NOMO-1 treated with dmso at 0.1 percent for 144 hours (cell line): Measurements from ENCODE around the gene SPTBN4.
A peak's percentile ranks its signal among the peaks of the same experiment; 100 is the strongest.

Source experiments
- DNase-seq: peaks from one replicate; lab custom pipeline; 2025; ENCODE audit not compliant: unreplicated experiment; lab: John Stamatoyannopoulos, UW

The SPTBN4 gene

DNA sequence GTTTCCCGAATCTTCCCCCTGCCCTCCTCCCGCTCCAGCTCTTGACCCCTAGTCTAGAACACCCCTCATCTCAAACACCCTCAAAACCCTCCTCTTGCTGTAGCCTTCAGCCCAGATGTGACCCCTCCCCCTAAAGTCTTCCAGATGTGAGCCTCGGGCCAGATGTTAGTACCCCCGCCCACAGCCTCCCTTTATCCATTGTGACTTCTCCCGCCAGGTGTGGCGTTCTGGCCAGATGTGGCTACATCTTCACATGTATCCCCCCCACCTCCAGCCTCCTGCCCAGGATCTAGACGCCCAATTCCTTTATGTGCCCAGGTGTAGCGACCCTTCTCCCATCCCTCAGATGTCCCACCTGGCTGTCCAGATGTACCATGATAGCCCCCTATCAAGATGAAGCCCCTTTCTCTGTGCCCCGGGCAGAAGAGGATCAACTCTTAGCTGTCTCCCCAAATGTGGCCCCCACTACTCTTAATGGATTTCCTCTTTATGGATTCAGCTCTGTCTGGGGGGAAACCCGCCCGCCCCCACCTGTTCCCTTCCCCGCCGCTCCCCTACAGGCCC is 133.9 kb downstream of the SPTBN4 start:
- no peak for DNase-seq

DNA sequence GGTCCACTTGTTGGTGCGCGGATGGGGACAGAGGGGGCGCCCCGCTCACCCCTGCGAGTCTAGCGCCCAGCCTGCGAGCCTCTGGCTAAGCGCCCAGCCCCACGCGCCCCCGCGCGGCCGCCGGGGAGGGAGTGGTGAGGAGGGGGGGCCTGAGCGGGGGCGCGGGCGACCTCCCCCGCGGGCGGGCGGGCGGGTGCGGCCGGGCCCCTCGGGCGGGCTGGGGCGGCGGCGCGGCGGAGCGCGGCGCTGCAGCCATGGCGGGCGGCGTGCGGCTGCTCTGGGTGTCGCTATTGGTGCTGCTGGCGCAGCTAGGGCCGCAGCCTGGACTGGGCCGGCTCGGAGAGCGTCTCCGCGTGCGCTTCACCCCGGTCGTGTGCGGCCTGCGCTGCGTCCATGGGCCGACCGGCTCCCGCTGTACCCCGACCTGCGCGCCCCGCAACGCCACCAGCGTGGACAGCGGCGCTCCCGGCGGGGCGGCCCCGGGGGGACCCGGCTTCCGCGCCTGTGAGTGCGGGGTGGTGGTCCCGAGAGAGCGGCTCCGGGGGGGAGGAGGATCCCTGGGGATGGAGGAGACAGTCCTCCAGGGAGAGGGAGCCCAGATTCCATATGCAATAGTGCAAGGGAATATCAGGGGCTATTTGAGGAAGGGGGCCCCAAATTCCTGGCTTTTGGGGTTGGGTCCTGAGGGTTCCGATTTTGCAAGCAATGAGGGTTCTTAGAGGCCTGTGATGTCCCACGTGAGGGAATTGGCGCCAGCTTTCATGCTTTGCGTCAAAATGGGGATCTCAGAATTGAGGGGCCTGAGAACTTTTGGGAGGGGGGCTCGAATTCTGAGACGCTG is 134.6 kb downstream of the SPTBN4 start, which contains the start of gene LTBP4:
TSS of gene LTBP4 (plus strand) at position 236 of the 841 bp plus-strand sequence. CDS start at position 255, 19 bp downstream.
- DNase-seq = no peak

DNA sequence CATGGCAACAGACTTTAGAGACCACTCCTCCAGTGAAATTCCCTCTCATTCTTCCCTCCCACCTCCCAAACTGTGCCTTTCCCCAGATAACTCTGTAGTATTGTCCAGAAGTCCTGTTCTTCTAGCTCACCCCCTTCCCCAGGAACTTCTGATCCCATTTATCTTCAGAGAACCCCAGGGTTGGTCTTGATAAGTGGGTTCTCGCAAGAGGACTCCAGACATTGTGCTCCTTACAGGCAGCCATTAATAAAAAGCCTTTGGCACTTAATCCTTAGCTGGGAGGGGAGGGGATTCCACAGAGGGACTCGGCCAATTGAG is 136.2 kb downstream of the SPTBN4 start:
- DNase-seq = no peak

DNA sequence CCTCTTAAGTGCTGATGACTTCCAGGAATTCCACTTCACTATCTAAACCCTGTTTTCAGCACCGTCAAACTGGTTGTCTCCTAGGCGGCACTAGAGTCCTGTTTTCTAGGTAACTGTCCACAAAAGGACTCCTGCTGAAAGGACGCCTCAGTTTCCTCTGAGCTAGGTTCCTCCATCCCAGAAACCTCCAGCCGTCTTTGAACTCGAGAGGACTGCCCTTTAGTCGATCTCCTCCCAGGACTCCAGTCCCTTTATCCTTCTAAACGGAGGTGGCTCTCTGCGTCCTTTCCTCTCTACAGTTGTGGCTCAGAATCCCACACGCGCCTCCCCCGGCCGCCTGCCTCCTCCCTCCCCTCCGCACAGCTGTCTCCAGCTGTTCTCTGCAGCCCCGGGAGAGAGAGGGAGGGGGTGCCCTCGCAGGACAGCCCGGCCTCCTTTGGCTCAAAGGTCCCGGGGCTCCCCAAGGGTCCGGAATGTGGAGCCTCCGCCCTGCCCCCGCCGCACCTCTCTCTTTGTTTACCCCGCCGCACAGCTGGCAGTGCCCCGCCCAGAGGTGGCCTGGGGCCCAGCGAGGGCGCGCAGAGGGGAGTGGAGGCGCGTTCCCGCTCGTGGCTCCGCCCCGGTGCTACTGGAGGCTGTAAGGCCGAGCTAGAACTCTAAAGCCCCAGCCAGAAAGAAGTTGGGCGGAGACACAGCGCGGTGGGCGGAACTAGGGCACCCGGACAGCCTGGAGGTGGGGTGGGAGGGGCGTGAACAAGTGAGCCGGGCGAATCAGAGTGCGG is 136.8 kb downstream of the SPTBN4 start:
- peak; percentile 98 for DNase-seq

DNA sequence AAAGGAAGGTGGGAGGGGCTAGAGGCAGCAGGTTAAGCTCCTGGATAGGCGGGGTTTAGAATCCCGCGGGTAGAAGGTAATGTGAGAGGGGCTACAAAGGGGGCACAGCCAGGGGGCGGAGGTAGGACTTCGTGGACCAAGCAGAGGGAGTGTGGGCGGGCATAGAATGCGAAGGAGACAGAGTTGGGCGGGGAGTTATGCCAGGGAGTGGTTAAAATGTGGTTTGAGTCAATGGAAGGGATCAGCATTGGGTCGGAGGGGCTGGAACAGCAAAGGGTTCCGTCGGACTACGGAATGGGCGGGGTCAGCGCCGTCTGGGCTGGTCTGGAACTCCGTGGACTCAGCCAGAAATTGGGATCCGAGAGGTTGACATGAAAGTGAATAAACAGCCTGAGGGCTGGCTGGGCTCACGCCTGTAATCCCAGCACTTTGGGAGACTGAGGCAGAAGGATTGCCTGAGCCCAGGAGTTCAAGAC is 137.4 kb downstream of the SPTBN4 start:
- DNase-seq = no peak

DNA sequence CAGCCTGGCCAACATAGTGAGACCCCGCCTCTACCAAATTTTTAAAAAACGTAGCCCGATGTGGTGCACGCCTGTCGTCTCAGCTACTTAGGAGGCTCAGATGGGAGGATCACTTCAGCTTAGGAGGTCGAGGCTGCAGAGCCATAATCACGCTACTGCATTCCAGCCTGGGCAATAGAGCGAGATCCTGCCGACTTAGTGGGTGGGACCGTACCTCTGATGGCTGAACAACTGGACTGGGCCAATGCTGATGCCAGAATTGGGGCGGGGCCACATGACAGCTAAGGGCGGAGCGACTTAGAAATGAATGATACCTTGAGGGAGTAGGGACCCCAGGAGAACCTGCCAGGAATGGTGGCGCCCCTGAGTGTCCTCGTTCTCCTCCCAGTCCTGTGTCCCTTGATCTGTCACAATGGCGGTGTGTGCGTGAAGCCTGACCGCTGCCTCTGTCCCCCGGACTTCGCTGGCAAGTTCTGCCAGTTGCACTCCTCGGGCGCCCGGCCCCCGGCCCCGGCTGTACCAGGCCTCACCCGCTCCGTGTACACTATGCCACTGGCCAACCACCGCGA is 137.9 kb downstream of the SPTBN4 start:
- no peak for DNase-seq

DNA sequence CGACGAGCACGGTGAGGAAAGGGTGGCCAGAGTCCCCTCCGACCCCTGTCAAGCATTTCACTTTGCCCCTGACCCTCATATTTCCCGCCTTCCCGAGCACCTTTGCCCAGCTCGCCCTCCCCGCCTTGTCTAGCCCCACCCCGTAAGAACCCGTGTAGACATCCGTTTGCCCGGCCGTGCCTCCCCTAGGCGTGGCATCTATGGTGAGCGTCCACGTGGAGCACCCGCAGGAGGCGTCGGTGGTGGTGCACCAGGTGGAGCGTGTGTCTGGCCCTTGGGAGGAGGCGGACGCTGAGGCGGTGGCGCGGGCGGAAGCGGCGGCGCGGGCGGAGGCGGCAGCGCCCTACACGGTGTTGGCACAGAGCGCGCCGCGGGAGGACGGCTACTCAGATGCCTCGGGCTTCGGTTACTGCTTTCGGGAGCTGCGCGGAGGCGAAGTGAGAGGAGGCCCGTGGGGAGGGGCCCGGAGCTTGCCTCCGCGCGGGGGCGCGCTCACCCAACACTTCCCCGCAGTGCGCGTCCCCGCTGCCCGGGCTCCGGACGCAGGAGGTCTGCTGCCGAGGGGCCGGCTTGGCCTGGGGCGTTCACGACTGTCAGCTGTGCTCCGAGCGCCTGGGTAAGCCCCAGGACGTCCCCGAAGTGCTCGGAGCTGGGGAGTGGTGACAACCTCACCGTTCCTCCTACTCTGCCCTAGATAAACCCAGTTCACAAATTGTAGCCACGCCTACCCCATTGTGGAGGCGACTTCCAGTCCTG is 138.6 kb downstream of the SPTBN4 start:
- peak; percentile 81 for DNase-seq

DNA sequence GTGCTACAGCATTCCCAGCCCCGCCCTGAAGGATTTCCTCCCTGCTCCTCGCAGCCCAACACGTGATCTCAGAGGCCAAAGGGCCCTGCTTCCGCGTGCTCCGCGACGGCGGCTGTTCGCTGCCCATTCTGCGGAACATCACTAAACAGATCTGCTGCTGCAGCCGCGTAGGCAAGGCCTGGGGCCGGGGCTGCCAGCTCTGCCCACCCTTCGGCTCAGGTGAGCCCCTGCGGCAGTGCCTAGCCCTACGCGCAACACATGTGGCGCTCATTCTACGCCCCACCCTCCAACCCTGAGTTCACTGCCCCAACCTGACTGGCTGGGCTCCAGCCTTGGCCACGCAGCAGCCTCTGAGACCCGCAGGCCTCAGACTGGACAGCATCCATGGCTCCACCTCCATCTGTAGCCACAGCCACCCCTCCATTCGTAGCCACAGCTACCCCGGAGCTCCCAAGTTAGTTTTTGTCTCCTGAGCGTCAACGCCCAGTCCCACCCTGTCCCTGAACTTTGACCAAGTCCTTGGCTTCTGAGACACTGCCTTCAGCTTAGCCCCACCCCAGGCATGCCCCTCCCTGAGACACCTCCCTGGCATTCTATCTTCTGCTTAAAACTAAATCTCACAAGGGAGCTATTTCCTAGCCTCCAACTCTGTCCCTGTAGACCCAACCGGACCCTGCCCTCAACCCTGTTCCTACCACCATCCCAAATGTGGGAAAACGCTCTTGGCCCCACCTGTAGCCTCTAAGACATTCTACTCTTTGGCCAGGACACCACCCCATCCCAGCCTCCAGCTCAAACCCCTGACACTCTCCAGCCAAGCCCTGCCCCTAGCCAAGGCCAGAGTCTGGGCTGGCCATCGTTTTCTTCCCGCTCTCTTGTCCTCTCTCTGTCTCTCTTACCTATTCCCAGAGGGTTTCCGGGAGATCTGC is 140.8 kb downstream of the SPTBN4 start:
- DNase-seq = no peak

DNA sequence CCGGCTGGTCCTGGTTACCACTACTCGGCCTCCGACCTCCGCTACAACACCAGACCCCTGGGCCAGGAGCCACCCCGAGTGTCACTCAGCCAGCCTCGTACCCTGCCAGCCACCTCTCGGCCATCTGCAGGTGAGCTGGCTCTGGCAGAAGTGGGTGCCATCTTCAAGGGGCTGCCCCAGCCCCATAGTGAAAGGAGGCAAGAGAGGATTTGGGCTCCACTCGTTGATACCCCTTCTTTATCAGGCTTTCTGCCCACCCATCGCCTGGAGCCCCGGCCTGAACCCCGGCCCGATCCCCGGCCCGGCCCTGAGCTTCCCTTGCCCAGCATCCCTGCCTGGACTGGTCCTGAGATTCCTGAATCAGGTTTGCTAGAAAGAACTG is 141.4 kb downstream of the SPTBN4 start:
- no peak for DNase-seq

DNA sequence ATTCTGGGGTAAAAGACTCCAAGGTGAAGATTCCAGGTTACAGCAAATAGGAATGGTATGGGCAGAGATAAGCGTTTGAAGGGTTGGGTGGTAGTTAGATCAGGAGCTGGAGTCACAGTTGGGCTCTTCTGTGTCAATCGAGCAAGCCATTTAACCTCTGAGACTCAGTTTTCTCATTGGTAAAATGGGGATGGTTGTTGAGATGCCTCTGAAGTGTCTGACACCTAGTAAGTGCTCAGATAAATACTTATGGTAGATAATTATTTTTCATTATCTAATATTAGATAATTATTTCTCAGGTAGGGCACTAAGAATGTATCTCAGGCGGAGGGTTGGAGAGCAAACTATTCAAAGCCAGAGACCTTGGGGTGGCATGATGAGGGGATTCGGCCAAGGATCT is 142.2 kb downstream of the SPTBN4 start:
- DNase-seq = no peak

DNA sequence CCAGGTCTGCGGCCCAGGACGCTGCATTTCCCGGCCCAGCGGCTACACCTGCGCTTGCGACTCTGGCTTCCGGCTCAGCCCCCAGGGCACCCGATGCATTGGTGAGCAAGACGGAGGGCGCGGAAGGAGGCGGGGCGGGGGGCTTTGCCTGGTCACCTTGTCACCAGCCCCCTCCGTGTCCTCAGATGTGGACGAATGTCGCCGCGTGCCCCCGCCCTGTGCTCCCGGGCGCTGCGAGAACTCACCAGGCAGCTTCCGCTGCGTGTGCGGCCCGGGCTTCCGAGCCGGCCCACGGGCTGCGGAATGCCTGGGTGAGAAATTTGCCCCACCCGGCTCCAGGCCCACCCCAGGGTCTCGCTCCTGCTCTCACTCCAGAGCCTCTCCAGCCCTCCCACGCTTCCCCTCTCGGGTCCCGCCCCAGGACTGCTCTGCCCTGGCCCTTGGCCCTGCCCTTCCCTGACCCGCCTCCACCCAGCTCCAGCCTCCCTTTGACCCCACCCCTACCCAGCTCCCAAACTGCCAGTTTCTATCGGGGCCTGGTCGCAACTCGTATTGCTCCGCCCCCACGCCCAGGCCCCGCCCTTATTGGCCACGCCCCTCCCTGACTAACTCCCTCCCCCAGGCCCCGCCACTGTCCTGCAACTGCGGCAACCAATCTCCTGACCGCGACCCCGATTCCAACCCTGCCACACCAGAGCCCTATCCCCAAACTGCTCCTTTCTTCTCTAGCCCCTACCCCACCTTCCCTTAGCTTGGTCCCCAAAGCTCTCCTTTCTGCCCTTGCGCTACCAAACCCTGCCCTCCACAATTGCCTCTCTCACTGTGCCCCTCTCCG is 143.0 kb downstream of the SPTBN4 start:
- DNase-seq = peak; percentile 86

DNA sequence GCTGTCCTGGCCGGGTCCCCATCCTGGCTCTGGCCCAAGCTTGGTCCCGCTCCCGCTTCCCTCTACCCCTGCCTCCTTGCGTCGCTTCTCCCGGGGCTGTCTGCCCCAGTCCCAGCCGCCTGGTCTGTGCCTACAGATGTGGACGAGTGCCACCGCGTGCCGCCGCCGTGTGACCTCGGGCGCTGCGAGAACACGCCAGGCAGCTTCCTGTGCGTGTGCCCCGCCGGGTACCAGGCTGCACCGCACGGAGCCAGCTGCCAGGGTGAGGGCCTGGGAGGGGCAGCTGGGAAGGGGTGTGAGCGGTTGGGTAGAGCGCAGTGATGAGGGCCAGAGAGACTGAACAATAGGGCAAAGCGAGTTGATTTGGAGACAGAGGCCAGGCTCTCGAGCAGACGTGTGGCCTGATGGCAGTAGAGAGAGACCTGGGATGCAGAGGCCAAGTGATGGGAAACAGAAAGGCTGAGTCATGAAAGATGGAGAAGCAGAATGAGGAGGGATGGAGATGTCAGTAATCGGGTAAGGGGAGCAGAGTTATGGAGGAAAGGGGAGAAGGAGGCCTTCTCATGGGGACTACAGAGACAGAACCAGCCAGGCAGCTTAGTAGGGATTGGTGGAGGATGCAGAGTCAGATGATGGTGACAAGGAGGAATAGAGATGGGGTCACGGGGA is 143.7 kb downstream of the SPTBN4 start:
- no peak for DNase-seq

DNA sequence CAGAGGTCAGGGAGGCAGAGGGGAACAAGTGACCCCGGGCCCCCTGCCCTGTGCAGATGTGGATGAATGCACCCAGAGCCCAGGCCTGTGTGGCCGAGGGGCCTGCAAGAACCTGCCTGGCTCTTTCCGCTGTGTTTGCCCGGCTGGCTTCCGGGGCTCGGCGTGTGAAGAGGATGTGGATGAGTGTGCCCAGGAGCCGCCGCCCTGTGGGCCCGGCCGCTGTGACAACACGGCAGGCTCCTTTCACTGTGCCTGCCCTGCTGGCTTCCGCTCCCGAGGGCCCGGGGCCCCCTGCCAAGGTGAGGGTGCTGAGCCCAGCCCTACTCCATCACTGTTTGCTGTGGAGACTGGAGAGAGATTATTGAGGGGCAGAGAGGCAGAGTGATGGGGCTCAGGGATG is 144.3 kb downstream of the SPTBN4 start:
- DNase-seq = no peak

DNA sequence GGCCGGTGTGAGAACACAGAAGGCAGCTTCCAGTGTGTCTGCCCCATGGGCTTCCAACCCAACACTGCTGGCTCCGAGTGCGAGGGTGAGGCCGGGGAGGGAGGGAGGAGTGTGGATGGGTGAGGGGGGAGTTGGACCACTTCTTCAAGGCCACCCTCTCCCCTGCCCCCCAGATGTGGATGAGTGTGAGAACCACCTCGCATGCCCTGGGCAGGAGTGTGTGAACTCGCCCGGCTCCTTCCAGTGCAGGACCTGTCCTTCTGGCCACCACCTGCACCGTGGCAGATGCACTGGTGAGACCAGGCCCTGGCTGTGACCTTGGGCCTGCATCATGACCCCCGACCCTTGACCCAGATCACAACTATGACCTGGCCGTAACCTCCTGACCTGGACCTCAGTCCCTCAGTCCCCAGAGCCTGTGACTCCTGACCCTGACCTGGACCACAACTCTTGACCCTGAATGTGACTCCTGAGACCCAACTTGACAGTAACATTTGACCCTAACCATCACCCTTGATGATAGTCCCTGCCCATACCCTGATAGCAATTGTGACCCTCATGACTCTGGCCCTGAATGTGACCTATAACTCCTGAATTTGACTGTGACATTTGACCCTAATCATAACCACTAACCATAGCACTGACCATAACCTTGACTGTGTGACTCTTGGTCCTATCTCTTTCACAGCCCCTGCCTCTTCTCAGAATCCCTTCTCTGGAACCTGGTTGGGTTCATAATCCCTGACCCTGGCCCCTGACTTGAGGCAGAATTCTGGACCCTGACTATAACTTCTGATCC is 145.3 kb downstream of the SPTBN4 start:
- DNase-seq = no peak

DNA sequence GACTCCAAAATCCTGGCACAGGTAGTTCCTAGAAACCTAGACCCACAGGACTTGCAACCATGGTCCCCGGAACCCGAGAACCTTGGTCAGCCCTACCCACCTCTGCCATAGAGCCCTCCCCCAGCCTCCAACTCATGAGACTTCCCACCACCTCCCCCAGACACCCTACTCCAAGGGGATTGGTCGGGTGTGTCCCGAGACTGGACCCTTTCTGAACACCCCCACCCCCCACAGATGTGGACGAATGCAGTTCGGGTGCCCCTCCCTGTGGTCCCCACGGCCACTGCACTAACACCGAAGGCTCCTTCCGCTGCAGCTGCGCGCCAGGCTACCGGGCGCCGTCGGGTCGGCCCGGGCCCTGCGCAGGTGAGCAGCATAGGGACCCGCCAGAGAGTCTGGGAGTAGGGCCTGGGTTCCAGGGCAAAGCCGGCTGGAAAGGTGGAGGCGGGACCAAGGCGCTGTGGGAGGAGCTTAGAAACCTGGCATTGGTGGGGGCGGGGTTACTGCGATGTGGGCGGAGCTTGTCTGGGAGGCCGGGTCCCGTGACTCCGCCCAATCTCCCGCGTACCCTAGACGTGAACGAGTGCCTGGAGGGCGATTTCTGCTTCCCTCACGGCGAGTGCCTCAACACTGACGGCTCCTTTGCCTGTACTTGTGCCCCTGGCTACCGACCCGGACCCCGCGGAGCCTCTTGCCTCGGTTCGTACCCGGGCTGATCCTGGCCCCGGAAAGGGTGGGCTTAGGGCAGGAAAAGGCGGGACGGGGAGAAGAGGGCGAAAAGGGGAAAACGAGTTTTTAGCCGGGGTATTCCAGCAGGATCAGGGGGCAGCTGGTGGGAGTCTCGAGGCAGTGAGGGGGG is 146.3 kb downstream of the SPTBN4 start:
- peak; percentile 51 for DNase-seq
